Measurements from ENCODE around the gene PRSS35. TPM values are rescaled to one million over a fixed set of nuclear protein-coding genes. Genes with fewer than 3 reads are reported as not detected.
"Not testable (repeated sequence)": the region's sequence is repeated elsewhere in the genome, so short reads cannot be mapped to it uniquely, and the experiment has no call there.

Gene PRSS35
- 1.2 and 1.3 TPM in 2 replicates for polyA plus RNA-seq (2014; cell fraction: cytosol; rRNA removed)
- 0.40 and 0.42 TPM in 2 replicates for polyA plus RNA-seq (2014; cell fraction: nucleus; rRNA removed)

DNA sequence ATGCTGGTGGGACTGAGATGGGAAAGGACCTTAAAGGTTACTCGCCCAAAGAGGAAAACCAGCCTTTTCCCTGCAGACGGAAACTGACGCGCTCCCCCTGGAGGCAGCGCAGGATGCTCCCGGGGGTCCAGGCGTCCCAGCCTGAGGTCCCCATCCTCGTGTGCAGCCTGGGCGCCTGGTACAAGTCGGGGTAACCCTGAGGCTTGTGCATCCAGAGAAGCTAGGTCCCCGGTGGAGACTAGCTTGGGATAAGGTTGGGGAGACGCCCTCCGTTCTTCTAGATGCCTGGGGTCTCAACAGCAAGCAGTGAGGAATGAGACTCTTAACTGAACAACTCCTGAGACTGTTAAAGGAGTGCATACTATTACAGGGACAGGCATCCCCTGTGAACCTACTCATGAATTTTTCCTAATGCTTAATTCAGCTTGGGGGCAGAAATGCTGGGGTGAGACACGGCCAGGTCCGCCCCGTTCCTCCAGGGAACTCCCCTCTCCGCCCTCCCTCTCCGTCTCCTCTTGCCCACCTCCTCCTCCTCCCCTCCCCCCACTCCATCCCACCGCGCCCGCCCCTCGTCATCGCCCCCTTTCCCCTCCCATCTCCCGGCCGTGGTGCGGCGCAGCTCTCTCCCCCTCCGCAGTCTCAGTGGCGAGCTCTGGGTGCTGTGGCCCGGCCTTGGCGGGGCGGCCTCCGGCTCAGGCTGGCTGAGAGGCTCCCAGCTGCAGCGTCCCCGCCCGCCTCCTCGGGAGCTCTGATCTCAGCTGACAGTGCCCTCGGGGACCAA, at the start of gene PRSS35:
PRSS35 (plus strand) TSS at position 634 of the 781 bp plus-strand sequence. CDS start 10,908 bp downstream, outside the sequence.
- peak; percentile 81 for DNase-seq (ENCODE audit: low spot score)

DNA sequence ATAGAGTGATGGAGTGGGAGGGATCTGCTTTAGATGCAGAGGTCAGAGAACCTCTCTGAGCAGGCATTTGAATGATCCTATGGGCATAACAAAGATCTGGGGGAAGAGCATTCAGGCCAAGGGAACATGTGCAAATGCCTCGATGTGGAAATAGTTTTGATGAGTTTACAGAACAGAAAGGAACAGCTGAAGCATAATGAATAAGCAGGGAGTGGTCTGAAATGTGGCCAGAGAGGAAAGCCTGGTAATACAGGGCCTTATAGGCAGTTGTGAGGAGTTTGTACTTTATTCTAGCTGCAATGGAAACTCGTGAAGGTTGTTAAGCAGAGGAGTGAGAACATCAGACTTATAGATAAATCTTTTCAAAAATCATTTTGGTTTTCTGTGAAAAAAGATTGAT, 48.4 kb upstream of the PRSS35 start:
- DNase-seq (ENCODE audit: low spot score), result no peak

- DNase-seq (ENCODE audit: low spot score), result no peak
These were observed 47.8 kb upstream of the PRSS35 start for GRCh38 chr6:83464381-83465140.

DNA sequence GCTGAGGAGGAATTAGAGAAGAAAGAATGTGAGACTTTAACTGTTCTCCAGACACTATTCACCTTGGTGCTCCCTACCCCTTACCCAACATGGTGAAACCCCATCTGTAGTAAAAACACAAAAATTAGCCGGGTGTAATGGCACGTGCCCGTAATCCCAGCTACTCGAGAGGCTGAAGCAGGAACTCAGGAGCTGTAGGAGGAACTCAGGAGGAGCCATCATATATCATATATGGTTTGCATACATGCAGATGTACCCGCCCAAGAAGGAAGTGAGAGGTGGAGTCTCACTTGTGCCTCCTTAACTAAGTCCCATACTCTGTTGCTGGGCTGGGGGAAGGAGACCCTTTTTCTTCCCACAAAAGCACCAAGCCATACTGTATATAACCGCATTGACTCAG, 46.0 kb upstream of the PRSS35 start:
- no peak for DNase-seq (ENCODE audit: low spot score)

DNA sequence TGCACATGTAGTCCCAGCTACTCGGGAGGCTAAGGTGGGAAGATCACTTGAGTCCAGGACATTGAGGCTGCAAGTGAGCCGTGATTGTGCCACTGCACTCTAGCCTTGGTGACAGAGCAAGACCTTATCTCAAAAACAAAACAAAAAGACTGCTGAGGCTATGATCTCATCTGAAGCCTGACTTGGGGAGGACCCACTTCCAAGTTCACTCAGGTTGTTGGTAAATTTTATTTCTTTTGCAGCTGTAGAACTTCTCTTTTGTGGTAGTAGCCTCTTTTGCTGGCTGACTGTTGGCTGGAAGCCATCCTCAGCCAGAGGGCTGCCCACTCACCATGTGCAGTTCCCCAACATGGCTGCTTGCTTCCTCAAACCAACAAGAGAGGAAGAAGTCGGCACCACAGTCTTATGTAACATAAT, 44.7 kb upstream of the PRSS35 start:
- DNase-seq (ENCODE audit: low spot score), result no peak

DNA sequence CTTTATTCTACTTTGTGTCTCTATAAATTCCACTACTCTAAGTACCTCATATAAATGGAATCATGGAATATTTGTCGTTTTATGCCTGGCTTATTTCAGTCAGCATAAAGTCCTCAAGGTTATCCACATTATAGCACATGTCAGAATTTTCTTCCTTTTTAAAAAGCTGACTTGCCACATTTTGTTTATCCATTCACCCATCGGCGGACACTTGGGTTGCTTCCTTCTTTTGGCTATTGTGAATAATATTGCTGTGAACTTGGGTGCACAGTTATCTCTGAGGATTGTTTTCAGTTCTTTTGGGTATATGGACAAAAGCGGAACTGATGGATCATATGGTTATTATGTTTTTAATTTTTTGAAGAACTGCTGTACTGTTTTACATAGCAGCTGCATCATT, 42.3 kb upstream of the PRSS35 start:
- DNase-seq (ENCODE audit: low spot score), result no peak

- no peak for DNase-seq (ENCODE audit: low spot score)
These were observed 41.7 kb upstream of the PRSS35 start for GRCh38 chr6:83470587-83470986.

DNA sequence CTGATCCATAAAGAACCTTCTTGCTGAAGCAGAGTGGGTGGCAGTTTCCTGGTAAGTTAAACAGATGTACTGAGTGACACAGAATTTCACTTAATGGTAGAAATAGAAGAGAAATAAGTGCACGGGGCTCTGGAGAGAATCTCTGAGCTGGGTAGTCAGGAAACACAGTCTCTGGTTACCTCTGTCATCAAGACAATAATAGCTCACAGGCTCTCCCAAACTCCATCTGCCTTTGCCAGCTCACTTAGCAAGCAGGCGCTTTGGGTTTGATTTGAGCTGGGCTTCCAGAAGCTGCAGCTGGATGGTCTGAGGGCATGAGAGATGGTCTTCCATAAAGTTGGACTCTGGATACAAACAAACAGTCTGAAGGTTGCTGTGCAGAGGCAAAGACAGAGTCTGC, 39.6 kb upstream of the PRSS35 start:
- no peak for DNase-seq (ENCODE audit: low spot score)

- no peak for DNase-seq (ENCODE audit: low spot score)
These were observed 38.0 kb upstream of the PRSS35 start for GRCh38 chr6:83474309-83474708.

GRCh38 chr6:83476971-83477370, 35.4 kb upstream of the PRSS35 start:
- no peak for DNase-seq (ENCODE audit: low spot score)

GRCh38 chr6:83479389-83479788, 32.9 kb upstream of the PRSS35 start:
- no peak for DNase-seq (ENCODE audit: low spot score)

DNA sequence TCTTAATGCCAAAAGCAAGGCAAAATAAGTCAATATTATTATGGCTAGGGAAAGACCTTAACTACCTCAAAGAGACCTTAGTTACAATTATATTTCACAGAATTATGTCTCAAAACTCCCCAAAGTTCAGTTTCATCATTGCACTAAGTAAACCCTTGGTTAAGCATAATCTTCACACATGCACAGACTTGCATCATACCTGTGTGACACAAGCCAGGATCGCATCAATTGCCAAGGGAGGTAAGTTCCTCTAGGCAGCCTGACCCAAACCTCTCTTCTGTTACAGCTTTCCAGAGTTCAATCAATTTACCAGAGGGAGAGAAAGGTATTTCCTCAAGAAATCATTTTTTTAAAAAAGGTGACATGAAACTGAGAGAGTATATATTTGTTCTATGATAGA, 31.9 kb upstream of the PRSS35 start:
- DNase-seq (ENCODE audit: low spot score), result no peak

DNA sequence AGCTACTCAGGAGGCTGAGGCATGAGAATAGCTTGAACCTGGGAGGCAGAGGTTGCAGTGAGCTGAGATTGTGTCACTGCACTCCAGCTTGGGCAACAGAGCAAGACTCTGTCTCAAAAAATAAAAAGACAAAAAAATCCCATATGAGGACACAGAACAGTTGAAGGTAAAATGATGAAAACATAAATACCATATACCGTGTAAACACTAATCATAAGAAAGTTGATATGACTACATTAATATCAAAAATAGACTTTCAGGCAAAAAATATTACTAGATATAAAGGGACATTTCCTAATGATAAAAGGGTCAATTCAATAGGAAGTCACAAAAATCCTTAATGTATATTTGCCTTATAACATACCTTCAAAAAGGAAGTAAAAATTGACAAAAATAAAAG, 30.4 kb upstream of the PRSS35 start:
- not testable (repeated sequence) for DNase-seq (ENCODE audit: low spot score)

- no peak for DNase-seq (ENCODE audit: low spot score)
These were observed 23.9 kb upstream of the PRSS35 start for GRCh38 chr6:83488448-83488847.

GRCh38 chr6:83488861-83489260, 23.5 kb upstream of the PRSS35 start:
- no peak for DNase-seq (ENCODE audit: low spot score)

DNA sequence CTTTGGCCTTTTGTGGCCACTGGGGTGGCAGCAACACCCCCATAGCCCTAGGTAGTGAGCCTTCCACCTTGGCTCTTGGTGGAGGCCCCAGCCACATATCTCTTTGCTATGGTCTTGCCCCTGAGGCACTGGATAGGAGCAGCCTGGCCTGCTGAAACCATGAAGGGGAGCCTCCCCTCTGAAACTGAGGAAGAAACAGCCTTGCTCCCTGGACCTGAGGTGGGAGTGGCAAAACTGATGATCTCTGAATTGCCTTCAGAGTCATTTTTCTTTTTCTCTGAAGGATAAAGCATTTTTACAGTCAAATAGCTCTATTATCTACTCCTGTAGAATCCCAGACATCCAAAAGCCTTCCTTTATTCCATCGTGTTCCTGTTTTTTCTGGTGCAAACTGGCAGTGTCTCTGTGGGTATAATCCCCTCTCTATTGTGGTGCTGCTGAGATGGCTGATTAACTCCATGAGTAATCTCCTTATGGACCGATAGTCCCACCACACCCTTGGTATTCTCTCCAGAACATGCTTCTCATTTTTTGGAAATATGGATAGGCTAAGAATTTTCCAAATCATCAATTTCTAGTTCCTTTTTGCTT, 22.0 kb upstream of the PRSS35 start:
- no peak for DNase-seq (ENCODE audit: low spot score)

GRCh38 chr6:83505356-83505755, 7.0 kb upstream of the PRSS35 start:
- DNase-seq (ENCODE audit: low spot score), result no peak

- no peak for DNase-seq (ENCODE audit: low spot score)
These were observed 2.9 kb upstream of the PRSS35 start for GRCh38 chr6:83509441-83509840.

- no peak for DNase-seq (ENCODE audit: low spot score)
These were observed 1.5 kb upstream of the PRSS35 start for GRCh38 chr6:83510791-83511190.

GRCh38 chr6:83511266-83511665, 1.1 kb upstream of the PRSS35 start:
- DNase-seq (ENCODE audit: low spot score), result no peak

DNA sequence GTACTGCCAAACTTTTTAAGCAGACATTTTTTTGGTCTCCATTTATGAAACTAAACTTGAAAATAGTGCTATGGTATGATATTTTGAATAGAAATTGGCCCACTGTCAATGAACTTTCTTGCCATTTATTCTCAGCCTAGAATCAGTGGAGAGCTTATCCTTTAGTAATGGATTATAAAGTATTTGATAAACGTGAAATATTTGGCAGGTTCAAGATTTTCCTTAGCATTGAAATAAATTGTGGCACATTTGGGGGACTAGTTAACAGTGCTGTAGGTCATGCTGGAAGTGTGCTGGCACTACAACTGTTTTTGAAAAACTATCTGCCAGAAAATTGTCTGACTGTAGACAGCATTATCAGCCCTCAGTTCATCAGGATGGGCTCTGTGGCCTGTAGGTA, 2.1 kb downstream of the PRSS35 start:
- no peak for DNase-seq (ENCODE audit: low spot score)

- peak; percentile 55 for DNase-seq (ENCODE audit: low spot score)
These were observed 2.6 kb downstream of the PRSS35 start for GRCh38 chr6:83514866-83515466.

Measured in SK-N-DZ (cell line).